SJSA1 (cell line): ENCODE measurements around the gene GRHL1. TPM values are rescaled to one million over a fixed set of nuclear protein-coding genes. Genes with fewer than 3 reads are reported as not detected.

ENCODE experiments used
- DNase-seq, 2 experiments: peaks; one replicate each; pipeline ENCODE4 v3.0.0-alpha.2; 2015 to 2020; ENCODE audit warnings: low spot score in 2 of 2, low read depth in 1 of 2
- H3K27ac ChIP-seq: fragments of 250-450 bp; sonication (Bioruptor Pico); 2 replicates; pipeline ENCODE4 v1.5.1; 2020; ENCODE audit warnings: mild to moderate bottlenecking, moderate library complexity
- H3K27me3 ChIP-seq: fragments of 250-450 bp; sonication (Bioruptor Pico); replicated peaks from 2 replicates; pipeline ENCODE4 v1.5.1; 2020; ENCODE audit warnings: mild to moderate bottlenecking, moderate library complexity
- H3K36me3 ChIP-seq: fragments of 250-450 bp; sonication (Bioruptor Pico); 2 replicates; pipeline ENCODE4 v1.5.1; 2020; ENCODE audit warnings: mild to moderate bottlenecking
- H3K4me1 ChIP-seq: fragments of 250-450 bp; sonication (Bioruptor Pico); replicated peaks from 2 replicates; pipeline ENCODE4 v1.6.1; 2021; ENCODE audit warnings: mild to moderate bottlenecking
- H3K4me3 ChIP-seq: fragments of 250-450 bp; sonication (Bioruptor Pico); 2 replicates; pipeline ENCODE4 v1.5.1; 2020; ENCODE audit warnings: mild to moderate bottlenecking
- H3K9me3 ChIP-seq: fragments of 250-450 bp; sonication (Bioruptor Pico); replicated peaks from 2 replicates; pipeline ENCODE4 v1.5.1; 2020; ENCODE audit warnings: mild to moderate bottlenecking
- total RNA-seq: library from RNA; depleted of rRNA; stranded (reverse); fragments of >200 nt; shearing (Covaris generic); gene quantifications from 2 replicates; pipeline ENCODE4 v1.2.3, GENCODE V29; 2014

GRHL1 gene
- total RNA-seq, 1 experiment from 2014 or later, result 2.3 TPM

DNA sequence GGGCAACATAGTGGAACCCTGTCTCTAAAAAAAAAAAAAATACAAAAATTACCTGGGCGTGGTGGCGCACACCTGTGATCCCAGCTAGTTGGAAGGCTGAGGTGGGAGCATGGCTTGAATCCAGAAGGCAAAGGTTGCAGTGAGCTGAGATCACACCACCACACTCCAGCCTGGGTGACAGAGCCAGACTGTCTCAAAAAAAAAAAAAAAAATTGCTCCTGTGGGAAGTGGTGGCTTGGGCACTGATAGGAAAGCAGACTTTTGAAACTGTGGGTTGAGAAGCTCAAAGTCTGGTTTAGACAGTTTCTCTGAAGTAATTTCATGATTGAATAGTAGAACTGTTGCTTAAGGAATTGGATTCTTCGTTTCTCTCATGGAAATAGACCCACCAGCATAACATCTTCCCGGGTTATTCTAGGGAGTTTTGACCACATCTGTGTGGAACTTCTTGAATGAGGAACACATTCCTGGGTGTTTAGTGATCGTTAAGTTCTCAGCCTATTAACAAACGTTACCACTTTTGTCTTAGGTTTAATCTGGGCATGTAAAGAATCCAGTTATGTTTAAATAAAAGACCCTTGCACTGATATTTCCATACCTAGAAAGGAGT is 33.5 kb downstream of the GRHL1 start:
- H3K4me3 ChIP-seq, result no peak overlapping the region
- DNase-seq, result peak in 1 of 2 experiments; percentile 58
- H3K27ac ChIP-seq, result peak overlapping the region; percentile 26
- peaks cover 35% of the 10 kb centered on the region for H3K4me1 ChIP-seq
- no peaks in the 10 kb centered on the region for H3K9me3 ChIP-seq
- no peaks in the 10 kb centered on the region for H3K27me3 ChIP-seq
- H3K36me3 ChIP-seq, result no peaks in the 10 kb centered on the region

DNA sequence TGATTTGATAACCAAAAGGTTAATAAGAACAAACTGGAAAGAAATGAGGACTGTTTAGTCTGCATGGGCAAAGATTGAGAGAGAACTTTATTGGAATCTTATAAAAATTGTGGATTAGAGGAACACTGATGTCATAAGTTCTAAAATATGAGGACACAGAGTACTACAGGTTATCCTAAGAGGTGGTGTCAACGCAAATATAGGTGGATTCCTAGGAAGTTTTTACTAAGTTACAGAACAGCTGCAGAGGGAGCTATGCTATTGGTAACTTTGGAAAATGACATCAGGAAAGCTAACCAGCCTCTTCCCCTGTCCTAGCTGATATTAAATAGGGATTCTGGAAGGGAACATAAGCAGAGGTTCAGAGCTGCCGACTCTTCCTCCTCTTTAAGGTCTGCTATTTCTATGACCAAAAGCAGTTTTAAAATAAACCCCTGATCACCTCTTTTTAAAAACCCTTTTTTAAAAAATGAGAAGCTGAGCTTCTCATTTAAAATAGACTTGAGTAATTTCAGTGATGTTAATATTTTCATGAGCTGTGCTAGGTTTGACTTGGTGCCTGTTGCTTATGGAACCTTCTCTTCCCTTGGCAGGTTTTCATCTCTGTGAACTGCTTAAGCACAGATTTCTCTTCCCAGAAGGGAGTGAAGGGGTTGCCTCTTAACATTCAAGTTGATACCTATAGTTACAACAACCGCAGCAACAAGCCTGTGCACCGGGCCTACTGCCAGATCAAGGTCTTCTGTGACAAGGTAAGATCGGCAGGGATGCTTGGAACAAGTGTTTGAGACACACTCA is 34.2 kb downstream of the GRHL1 start:
- H3K36me3 ChIP-seq, result no peaks in the 10 kb centered on the region
- H3K4me1 ChIP-seq, result peaks cover 39% of the 10 kb centered on the region
- no peaks in the 10 kb centered on the region for H3K9me3 ChIP-seq
- no peak overlapping the region for H3K4me3 ChIP-seq
- H3K27ac ChIP-seq, result peak overlapping the region; percentile 5; the same call in 1 of the 2 replicates
- no peaks in the 10 kb centered on the region for H3K27me3 ChIP-seq
- no peak for DNase-seq

DNA sequence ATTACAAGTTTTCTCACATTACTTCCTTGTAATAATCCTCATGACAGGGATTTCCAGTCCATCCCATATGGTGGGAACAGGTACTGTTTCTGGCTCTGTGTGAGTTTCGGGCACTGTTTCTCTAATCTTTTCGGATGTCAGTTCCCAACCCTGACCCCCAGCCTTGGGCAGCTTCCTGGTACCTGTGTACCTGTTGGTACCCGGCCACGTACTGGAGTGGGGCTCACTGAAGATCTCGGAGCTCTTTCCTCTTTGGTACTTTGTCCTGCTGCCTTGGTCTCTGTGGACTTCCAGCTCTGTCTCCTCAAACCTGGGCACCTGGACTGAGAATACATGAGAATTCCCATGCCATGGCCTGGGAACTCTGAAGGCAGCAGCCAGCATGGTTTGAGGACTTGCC is 36.8 kb downstream of the GRHL1 start:
- no peak overlapping the region for H3K4me3 ChIP-seq
- no peak overlapping the region for H3K27ac ChIP-seq
- DNase-seq, result no peak
- H3K9me3 ChIP-seq, result no peaks in the 10 kb centered on the region
- H3K4me1 ChIP-seq, result peaks cover 35% of the 10 kb centered on the region
- no peaks in the 10 kb centered on the region for H3K36me3 ChIP-seq
- no peaks in the 10 kb centered on the region for H3K27me3 ChIP-seq

DNA sequence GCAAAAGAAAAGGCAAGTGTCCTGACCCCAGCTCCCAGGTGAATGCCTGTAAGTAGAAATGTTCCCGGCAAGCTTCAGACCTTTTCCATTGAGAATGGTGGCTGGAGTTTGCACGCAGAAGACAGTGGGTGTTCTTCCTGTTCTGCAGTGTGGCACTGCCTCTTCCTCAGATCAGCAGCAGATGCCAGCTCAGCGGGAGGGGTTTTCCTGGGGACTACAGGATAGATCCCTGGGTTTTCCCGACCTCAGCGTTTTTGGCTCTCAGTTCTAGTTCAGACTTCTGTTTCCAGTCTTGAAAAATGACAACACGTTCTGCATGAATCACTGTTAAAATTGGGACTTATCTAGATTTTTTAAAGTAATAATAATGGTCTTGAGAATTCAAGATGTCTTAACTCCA is 39.2 kb downstream of the GRHL1 start:
- peak overlapping the region; percentile 10; the same call in 1 of the 2 replicates for H3K27ac ChIP-seq

DNA sequence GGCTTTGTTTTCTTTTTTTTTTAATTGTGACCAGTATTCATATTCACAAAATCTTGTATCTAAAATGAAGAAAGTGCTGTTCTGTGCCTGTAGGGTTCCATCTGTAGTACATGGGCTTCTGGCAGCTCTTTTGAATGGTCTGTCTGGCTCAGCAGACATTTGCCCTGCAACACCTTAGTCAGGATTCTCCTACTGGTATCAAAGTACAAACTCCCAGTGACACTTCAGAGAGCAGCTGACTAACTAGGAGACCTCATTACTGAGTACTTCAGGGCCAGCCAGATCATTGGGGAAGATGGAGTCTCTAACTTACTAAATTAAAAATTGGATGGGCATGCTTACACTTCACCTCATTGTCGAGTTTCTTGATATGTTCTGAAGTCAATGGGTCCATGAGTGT is 39.7 kb downstream of the GRHL1 start:
- Histone ChIP-seq H3K9me3 (no peaks in the 10 kb centered on the region), H3K4me1 (peaks cover 17% of the 10 kb centered on the region), H3K27ac (no peak overlapping the region), H3K36me3 (no peaks in the 10 kb centered on the region), H3K27me3 (no peaks in the 10 kb centered on the region), H3K4me3 (no peak overlapping the region)
- DNase-seq, result no peak

More for the DNA sequence above, 39.2 kb downstream of the GRHL1 start:
- Histone ChIP-seq H3K4me1 (peaks cover 17% of the 10 kb centered on the region), H3K36me3 (no peaks in the 10 kb centered on the region), H3K27me3 (no peaks in the 10 kb centered on the region), H3K4me3 (no peak overlapping the region), H3K9me3 (no peaks in the 10 kb centered on the region)
- peak; percentile 59 to 71 for DNase-seq

DNA sequence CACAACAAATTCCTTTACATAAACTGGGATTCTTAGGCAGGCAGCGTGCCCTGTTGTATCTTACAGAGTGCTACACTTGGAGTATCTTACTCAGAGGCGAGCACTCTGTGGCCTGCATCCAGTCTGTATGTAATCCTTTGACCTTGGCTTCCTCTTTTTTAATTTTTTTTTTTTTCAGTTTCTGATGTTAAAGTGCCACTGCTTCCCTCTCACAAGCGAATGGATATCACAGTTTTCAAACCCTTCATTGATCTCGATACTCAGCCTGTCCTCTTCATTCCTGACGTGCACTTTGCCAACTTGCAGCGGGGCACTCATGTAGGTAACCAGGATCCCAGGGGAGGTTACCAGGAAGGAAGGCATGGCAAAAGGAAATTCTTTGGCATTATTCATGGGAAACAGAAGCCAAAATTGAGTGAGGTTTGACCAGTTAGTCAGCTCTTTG is 40.4 kb downstream of the GRHL1 start:
- no peak for DNase-seq
- H3K4me1 ChIP-seq, result peaks cover 17% of the 10 kb centered on the region
- H3K9me3 ChIP-seq, result no peaks in the 10 kb centered on the region
- no peaks in the 10 kb centered on the region for H3K27me3 ChIP-seq
- no peak overlapping the region for H3K4me3 ChIP-seq
- H3K27ac ChIP-seq, result no peak overlapping the region
- no peaks in the 10 kb centered on the region for H3K36me3 ChIP-seq

DNA sequence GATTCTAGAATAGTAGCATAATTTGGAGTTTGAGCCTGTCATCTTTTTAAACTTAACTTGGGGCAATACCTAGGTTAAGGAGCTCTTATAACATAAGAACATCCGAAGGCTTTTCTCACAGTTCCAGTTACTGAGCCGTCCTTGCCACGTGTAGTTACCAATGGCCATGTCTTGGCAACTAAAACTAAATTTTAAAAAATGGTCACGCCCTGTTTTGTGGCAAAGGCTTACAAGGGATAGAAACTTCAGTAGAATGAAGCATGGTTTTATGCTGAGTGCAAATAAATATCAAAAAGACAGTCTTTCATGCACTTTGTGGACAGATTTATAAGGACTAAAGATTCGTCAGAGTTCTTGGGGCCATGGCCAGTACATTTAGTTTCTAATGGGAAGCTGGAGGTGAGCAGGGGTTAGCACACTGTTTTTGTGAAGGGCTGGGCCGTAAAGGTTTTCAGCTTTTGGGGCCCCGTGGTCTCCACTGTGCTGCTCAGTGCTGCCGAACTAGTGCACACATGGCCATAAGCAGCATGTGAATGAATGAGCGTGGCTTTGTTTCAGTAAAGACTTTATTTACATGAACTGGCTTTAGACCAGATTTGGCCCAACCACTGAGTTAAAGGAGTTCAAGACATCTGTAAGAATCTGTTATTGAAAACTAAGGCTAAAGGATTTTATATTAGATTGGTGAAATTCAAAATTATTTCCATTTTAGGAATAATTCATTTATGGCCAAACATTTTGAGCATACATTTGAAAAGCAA is 41.1 kb downstream of the GRHL1 start:
- no peak overlapping the region for H3K27ac ChIP-seq
- peaks cover 17% of the 10 kb centered on the region for H3K4me1 ChIP-seq
- H3K9me3 ChIP-seq, result no peaks in the 10 kb centered on the region
- DNase-seq, result no peak
- no peak overlapping the region for H3K4me3 ChIP-seq
- H3K27me3 ChIP-seq, result no peaks in the 10 kb centered on the region
- no peaks in the 10 kb centered on the region for H3K36me3 ChIP-seq

DNA sequence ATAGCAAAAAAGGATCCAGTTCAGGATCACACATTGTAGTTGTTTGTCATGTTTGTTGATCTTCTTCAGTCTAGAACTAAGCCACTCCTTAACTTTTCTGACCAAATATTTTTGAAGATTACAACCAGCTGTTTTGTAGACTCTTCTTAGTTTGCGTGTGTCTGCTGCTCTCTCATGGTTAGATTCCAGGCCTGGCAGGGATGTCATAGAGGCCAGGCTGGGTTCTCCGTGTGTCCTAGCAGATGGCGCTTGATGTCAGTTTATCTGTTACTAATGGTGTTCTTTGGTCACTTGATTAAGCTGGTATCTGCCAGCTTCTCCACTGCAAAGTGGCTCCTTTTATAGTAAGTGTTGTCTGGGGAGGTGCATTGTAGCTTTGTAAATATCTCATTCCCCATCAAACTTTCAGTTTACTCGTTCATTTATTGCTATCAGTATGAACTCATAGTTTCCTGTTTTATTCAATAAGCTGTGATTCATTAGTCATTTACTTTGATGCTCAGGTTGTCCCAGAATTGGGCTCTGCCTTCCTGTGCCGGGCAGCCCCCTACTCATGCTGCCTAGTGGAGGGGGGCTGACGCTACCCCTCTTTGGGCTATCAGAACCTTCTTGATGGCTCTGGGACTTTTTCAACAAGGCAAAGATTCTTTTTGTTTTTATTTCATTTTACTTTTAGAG is 42.1 kb downstream of the GRHL1 start:
- Histone ChIP-seq H3K27ac (no peak overlapping the region), H3K27me3 (no peaks in the 10 kb centered on the region), H3K4me1 (peaks cover 17% of the 10 kb centered on the region), H3K4me3 (no peak overlapping the region), H3K9me3 (no peaks in the 10 kb centered on the region), H3K36me3 (no peaks in the 10 kb centered on the region)
- no peak for DNase-seq

DNA sequence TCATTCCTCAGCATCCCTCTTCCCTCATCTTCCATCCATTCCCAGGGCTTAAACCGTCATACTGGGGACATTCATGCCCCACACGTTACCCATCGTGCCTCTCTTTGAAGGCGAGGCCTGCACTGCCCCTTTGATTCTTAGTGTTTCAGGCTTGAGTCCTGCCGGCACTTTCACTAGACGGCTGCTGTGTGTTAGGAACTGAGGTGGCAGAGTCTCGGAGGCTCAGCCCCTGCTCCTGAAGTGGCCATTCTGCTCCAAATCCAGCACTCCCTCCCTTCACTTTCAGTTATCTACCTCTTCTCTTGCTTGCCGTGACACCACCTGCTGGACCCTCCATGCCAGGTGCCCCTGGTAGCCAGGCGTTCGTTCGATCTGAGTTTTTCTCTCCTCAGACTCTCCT is 43.0 kb downstream of the GRHL1 start:
- H3K4me3 ChIP-seq, result no peak overlapping the region
- H3K27ac ChIP-seq, result no peak overlapping the region
- no peaks in the 10 kb centered on the region for H3K9me3 ChIP-seq
- peaks cover 17% of the 10 kb centered on the region for H3K4me1 ChIP-seq
- H3K36me3 ChIP-seq, result no peaks in the 10 kb centered on the region
- DNase-seq, result no peak
- H3K27me3 ChIP-seq, result no peaks in the 10 kb centered on the region

DNA sequence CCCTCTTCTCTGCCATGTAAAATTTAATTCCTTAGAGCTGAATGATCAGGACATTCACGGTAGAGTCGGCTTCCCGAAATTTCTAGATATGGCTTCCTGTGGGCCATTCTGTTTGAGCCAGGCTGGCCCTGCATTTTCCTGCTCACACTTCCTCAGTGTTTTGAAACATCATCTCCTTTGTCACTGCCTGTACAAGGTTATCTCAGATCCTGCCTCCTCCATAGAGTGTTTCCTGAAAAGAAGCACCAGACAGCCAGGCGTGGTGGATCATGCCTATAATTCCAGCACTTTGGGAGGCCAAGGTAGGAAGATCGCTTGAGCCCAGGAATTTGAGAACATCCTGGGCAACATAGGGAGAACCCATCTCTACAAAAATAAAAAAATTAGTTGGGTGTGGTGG is 43.6 kb downstream of the GRHL1 start:
- Histone ChIP-seq H3K4me1 (peaks cover 17% of the 10 kb centered on the region), H3K4me3 (no peak overlapping the region), H3K27ac (no peak overlapping the region), H3K36me3 (no peaks in the 10 kb centered on the region), H3K9me3 (no peaks in the 10 kb centered on the region), H3K27me3 (no peaks in the 10 kb centered on the region)
- no peak for DNase-seq

DNA sequence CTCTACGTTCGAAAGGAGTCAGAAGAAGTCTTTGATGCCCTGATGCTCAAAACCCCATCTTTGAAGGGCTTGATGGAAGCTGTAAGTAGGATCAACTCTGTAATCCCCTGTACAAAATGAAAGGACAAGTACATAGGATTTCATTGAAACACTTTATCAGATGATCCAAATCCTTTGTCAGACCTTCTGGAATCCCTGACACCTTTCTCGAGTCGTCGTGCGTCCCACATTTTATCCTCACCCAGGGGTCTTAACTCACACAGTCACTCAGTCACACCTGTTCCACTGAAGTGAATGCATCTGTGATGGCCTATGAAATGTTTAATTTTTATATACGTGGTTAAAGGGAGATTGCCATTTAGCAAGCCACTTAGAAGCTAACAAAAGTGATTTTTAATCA is 44.8 kb downstream of the GRHL1 start:
- no peaks in the 10 kb centered on the region for H3K9me3 ChIP-seq
- H3K4me1 ChIP-seq, result peaks cover 8% of the 10 kb centered on the region
- H3K27ac ChIP-seq, result no peak overlapping the region

DNA sequence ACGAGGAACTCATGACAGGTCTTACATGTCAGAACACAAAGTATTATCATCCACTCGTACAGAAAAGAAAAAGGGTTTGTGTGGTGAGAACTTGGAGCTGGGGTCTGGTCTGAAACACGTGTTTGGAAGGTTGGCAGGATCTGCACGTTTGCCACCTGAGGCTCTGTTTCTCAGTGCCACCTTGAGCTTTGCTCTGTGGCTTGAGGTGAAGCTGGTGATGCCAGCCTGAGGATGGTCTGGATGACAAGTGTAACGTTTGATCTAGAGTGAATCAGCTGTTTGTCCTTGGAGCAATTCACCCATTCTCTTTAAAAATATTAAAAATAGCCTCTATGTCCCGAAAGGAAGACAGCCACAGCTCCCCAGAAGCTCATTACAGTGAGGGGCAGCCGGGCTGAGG is 46.4 kb downstream of the GRHL1 start:
- no peak overlapping the region for H3K4me3 ChIP-seq
- H3K4me1 ChIP-seq, result peaks cover 8% of the 10 kb centered on the region
- H3K27me3 ChIP-seq, result no peaks in the 10 kb centered on the region
- H3K27ac ChIP-seq, result no peak overlapping the region
- H3K36me3 ChIP-seq, result no peaks in the 10 kb centered on the region
- H3K9me3 ChIP-seq, result no peaks in the 10 kb centered on the region
- DNase-seq, result no peak

More for the DNA sequence above, 44.8 kb downstream of the GRHL1 start:
- Histone ChIP-seq H3K36me3 (no peaks in the 10 kb centered on the region), H3K27me3 (no peaks in the 10 kb centered on the region), H3K4me3 (no peak overlapping the region)
- DNase-seq, result no peak

DNA sequence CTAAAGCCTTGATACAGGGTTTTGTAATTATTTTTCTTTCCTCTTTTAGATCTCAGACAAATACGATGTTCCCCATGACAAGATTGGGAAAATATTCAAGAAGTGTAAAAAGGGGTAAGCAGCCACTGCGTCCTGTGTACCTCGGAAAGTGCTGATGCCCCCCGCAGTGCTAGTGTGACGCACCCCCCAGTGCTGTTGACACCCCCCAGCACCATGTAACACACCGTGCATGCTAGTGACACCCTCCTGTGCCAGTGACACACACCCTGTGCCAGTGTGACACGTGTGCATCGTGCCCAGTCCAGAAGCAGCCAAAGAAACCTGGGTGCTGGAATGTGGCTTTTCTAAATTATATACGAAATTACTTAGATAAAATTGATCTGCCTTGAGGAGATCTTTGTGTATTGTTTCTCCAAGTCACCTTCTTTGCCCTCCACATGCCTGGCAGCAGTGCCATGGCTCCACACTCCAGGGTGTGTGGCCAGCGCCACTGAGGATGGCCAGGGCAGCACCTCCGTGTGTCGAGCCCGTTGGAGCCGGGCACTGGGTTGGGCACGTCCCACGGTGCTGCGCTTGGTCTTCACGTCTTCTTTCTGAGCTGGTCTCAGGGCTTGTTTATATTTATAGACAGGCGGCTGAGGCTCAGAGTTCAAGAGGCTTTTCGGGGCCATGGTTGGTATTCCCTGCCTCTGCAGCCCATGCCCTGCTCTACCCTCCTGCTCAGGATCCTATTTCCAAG is 47.6 kb downstream of the GRHL1 start:
- Histone ChIP-seq H3K4me1 (no peaks in the 10 kb centered on the region), H3K4me3 (no peak overlapping the region), H3K27me3 (no peaks in the 10 kb centered on the region), H3K9me3 (no peaks in the 10 kb centered on the region), H3K27ac (no peak overlapping the region), H3K36me3 (no peaks in the 10 kb centered on the region)
- no peak for DNase-seq
